Natural killer cell (primary cell): ENCODE measurements around the gene PTF1A. TPM values are rescaled to one million over a fixed set of nuclear protein-coding genes. Genes with fewer than 3 reads are reported as not detected.
A peak's percentile ranks its signal among the peaks of the same experiment; 100 is the strongest.

Experiments
- ATAC-seq, 3 donors: fragments of 150-1000 bp in 2 of 3; fragments of 200-7000 bp in 1 of 3; cut with Tn5 transposase; 1 replicate in 1 of 3; 2 replicates in 2 of 3; pipeline ENCODE4 v1.10.0; 2021; ENCODE audit warnings: mild to moderate bottlenecking in 2 of 3, moderate library complexity in 2 of 3
- DNase-seq, 2 donors: peaks; one replicate each; pipeline versions ENCODE4 v3.0.0 to v3.0.0-alpha.2; 2013 to 2021; ENCODE audit warnings: mixed read lengths in 1 of 2
- H3K27ac ChIP-seq: one replicate; pipeline ENCODE4 v1.5.1; 2013; ENCODE audit warnings: mild to moderate bottlenecking, low read length
- H3K27me3 ChIP-seq: one replicate; pipeline ENCODE4 v1.6.1; 2013; ENCODE audit warnings: low read length; ENCODE audit not compliant: control insufficient read depth, insufficient read depth
- H3K36me3 ChIP-seq: one replicate; pipeline ENCODE4 v1.6.1; 2013; ENCODE audit warnings: low read length; ENCODE audit not compliant: control insufficient read depth, insufficient read depth
- H3K4me1 ChIP-seq: one replicate; pipeline ENCODE4 v1.6.1; 2013; ENCODE audit warnings: low read length; ENCODE audit not compliant: control insufficient read depth, insufficient read depth
- H3K4me3 ChIP-seq: one replicate; pipeline ENCODE4 v1.5.1; 2013; ENCODE audit warnings: low read length
- H3K9me3 ChIP-seq: one replicate; pipeline ENCODE4 v1.6.1; 2013; ENCODE audit warnings: low read length; ENCODE audit not compliant: control insufficient read depth, insufficient read depth
- H3K27ac Mint-ChIP-seq, 2 donors: one replicate each; pipeline ENCODE4 v1.8.0; 2022; ENCODE audit warnings: mild to moderate bottlenecking in 2 of 2, mixed read lengths in 2 of 2, moderate library complexity in 1 of 2
- H3K27me3 Mint-ChIP-seq, 2 donors: one replicate each; pipeline ENCODE4 v1.8.0; 2022; ENCODE audit warnings: low read depth in 2 of 2, mixed read lengths in 2 of 2
- H3K36me3 Mint-ChIP-seq: one replicate; pipeline ENCODE4 v1.8.0; 2022; ENCODE audit warnings: mixed read lengths
- H3K4me1 Mint-ChIP-seq, 2 donors: one replicate each; pipeline ENCODE4 v1.8.0; 2022; ENCODE audit warnings: mixed read lengths in 2 of 2
- H3K4me3 Mint-ChIP-seq: one replicate; pipeline ENCODE4 v1.8.0; 2022; ENCODE audit warnings: mild to moderate bottlenecking, moderate library complexity, mixed read lengths
- H3K9me3 Mint-ChIP-seq, 2 donors: one replicate each; pipeline ENCODE4 v1.8.0; 2022; ENCODE audit warnings: mixed read lengths in 2 of 2
- CTCF ChIP-seq: fragments of 200-600 bp; IDR thresholded peaks from one replicate; pipeline ENCODE4 v1.8.0; 2022; ENCODE audit warnings: antibody characterized with exemption
- WGBS: methylation state at CpG from one replicate; pipeline ENCODE4 v1.1.7; 2013; ENCODE audit warnings: missing lambda C conversion rate; ENCODE audit not compliant: insufficient coverage; 5-methylcytosine and 5-hydroxymethylcytosine counted together
- intact Hi-C: fragments of 100-400 bp; cut with micrococcal nuclease; formaldehyde crosslinking; loops from one replicate; pipeline ENCODE4 v1.14.2; 2022
- total RNA-seq, 4 donors: library from RNA; stranded (reverse); fragments of 120-200 nt in 1 of 4; gene quantifications; one replicate each; pipeline versions ENCODE4 v1.2.3 to v1.2.4, GENCODE V29; 2013 to 2022

PTF1A gene
- total RNA-seq, 3 donors from 2014 or later (not counting 1 experiment from before 2014, with no cell fraction given): not detected

- Histone ChIP-seq H3K36me3 (no peaks in the 10 kb centered on the region), H3K27ac (no peak overlapping the region), H3K4me3 (no peak overlapping the region), H3K9me3 (no peaks in the 10 kb centered on the region), H3K4me1 (no peaks in the 10 kb centered on the region), H3K27me3 (peaks cover 4% of the 10 kb centered on the region)
- TF ChIP-seq CTCF: no peak
- DNase-seq (no peak), ATAC-seq (no peak)
- Mint-ChIP-seq H3K27ac (no peak overlapping the region), H3K4me1 (no peaks in the 10 kb centered on the region), H3K4me3 (no peak overlapping the region), H3K36me3 (no peaks in the 10 kb centered on the region), H3K9me3 (no peaks in the 10 kb centered on the region), H3K27me3 (peaks cover 19 to 39% of the 10 kb centered on the region in 2 donors)
- intact Hi-C loops: loop anchor here (5.0 kb wide), 1 partner anchor 1400 kb away; no protein-coding TSS in a partner anchor
- WGBS: 63% methylated on average over 14 of the region's 14 CpGs
Observed at GRCh38 chr10:23157239-23157681, 34.9 kb upstream of the PTF1A start.

DNA sequence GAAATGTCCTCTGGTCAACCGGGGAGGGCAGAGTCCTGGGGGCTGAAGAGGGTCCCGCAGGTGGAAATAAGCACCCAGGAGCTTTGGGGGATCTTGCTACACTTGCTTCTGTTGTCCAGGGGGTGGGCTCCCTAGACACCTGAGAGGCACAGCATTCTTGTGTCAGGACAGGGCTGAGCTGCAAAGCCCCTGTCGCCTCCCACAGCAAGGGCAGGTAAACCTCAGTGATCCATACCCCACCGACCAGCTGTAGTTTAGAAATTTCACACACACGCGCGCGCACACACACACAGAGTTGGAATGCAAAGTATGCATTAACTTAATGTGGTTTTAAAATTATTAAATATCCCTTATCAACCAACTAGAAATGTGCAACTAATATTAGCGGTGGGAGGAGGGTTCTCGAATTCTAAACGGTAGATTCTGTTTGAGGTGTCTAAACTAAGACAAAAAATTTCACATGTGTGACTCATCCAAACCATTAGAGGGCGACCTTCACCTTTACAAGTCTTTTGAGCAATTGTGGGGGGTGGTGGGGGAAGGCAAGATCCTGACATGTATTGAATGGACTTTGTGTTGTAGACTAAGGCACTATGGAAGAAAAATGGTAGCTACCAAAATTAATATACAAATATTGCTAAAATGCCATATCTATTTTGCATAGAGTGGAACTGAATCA, 34.3 kb upstream of the PTF1A start:
- Histone ChIP-seq H3K27me3 (peaks cover 4% of the 10 kb centered on the region), H3K4me1 (no peaks in the 10 kb centered on the region), H3K27ac (no peak overlapping the region), H3K4me3 (no peak overlapping the region), H3K36me3 (no peaks in the 10 kb centered on the region), H3K9me3 (no peaks in the 10 kb centered on the region)
- DNase-seq (peak in 1 of 2 donors; percentile 38), ATAC-seq (peak in 2 of 3 donors; percentile 45 to 54)
- H3K4me3 Mint-ChIP-seq: no peak overlapping the region
- intact Hi-C loops: loop anchor here (5.0 kb wide), 1 partner anchor 1399 kb away; no protein-coding TSS in a partner anchor
- H3K9me3 Mint-ChIP-seq: no peaks in the 10 kb centered on the region
- peaks cover 19 to 45% of the 10 kb centered on the region in 2 donors for H3K27me3 Mint-ChIP-seq
- no peak overlapping the region for H3K27ac Mint-ChIP-seq
- TF ChIP-seq CTCF: no peak
- H3K36me3 Mint-ChIP-seq: no peaks in the 10 kb centered on the region
- no peaks in the 10 kb centered on the region for H3K4me1 Mint-ChIP-seq
- WGBS: 66% methylated on average over 4 of the region's 12 CpGs

DNA sequence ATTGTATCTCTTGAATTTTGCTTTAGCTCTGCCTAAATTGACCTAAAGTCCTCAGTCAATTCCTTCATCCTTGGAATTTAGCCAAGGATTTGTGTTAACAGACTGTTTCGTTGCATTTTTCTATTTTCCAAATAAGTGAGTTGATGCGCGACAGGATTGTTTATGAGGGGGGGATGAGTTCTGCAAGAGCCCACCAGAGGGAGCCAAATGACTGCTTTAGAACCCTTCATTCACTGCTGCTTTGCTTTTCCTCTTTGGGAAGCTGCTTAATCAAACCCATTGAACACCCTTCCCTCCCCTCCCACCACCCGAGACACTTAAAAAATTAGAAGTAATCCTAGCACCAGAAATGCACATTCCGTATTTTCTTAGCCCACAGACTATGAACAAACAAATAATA, 33.7 kb upstream of the PTF1A start:
- no peaks in the 10 kb centered on the region for H3K4me1 Mint-ChIP-seq
- intact Hi-C loops: loop anchor here (5.0 kb wide), 1 partner anchor 1399 kb away; no protein-coding TSS in a partner anchor
- 0% methylated on average over 5 of the region's 5 CpGs for WGBS
- Histone ChIP-seq H3K9me3 (no peaks in the 10 kb centered on the region), H3K27me3 (peaks cover 4% of the 10 kb centered on the region), H3K27ac (no peak overlapping the region), H3K4me3 (no peak overlapping the region), H3K4me1 (no peaks in the 10 kb centered on the region), H3K36me3 (no peaks in the 10 kb centered on the region)
- ATAC-seq (peak; percentile 26 to 64 (median 54)), DNase-seq (peak in 1 of 2 donors; percentile 68)
- H3K36me3 Mint-ChIP-seq: no peaks in the 10 kb centered on the region
- H3K27me3 Mint-ChIP-seq: peaks cover 19 to 49% of the 10 kb centered on the region in 2 donors
- no peak overlapping the region for H3K27ac Mint-ChIP-seq
- TF ChIP-seq CTCF: peak; percentile 74
- no peak overlapping the region for H3K4me3 Mint-ChIP-seq
- H3K9me3 Mint-ChIP-seq: no peaks in the 10 kb centered on the region
